Endodermal cell (in vitro differentiated cells): ENCODE data around the gene ADPRS. TPM values are rescaled to one million over a fixed set of nuclear protein-coding genes. Genes with fewer than 3 reads are reported as not detected.

ENCODE experiments used
- DNase-seq: peaks from one replicate; pipeline ENCODE4 v3.0.0-alpha.2; 2017
- H3K27ac ChIP-seq: 2 replicates; pipeline ENCODE4 v1.5.1; 2013; ENCODE audit warnings: mild to moderate bottlenecking, low read depth, low read length, moderate library complexity
- H3K27me3 ChIP-seq: 2 replicates; pipeline ENCODE4 v1.6.1; 2013; ENCODE audit warnings: mild to moderate bottlenecking, low read length, moderate library complexity; ENCODE audit not compliant: insufficient read depth, control insufficient read depth, poor library complexity, severe bottlenecking
- H3K36me3 ChIP-seq: 2 replicates; pipeline ENCODE4 v1.7.0; 2013; ENCODE audit warnings: mild to moderate bottlenecking, low read length, moderate library complexity; ENCODE audit not compliant: control insufficient read depth, insufficient read depth
- H3K4me1 ChIP-seq: one replicate; pipeline ENCODE4 v1.7.0; 2013; ENCODE audit warnings: low read length; ENCODE audit not compliant: control insufficient read depth, insufficient read depth
- H3K4me3 ChIP-seq: 2 replicates; pipeline ENCODE4 v1.5.1; 2013; ENCODE audit warnings: mild to moderate bottlenecking, low read length, moderate library complexity
- H3K9ac ChIP-seq: 2 replicates; pipeline ENCODE4 v1.6.1; 2013; ENCODE audit warnings: mild to moderate bottlenecking, low read length, moderate library complexity; ENCODE audit not compliant: poor library complexity, severe bottlenecking; ENCODE audit errors: extremely low read depth
- H3K9me3 ChIP-seq: 2 replicates; pipeline ENCODE4 v1.6.1; 2013; ENCODE audit warnings: mild to moderate bottlenecking, low read length, moderate library complexity; ENCODE audit not compliant: control insufficient read depth
- H3K27ac Mint-ChIP-seq: 2 replicates; pipeline ENCODE4 v1.8.0; 2020; ENCODE audit warnings: mixed read lengths
- H3K27me3 Mint-ChIP-seq: 2 replicates; pipeline ENCODE4 v1.8.0; 2021; ENCODE audit warnings: mild to moderate bottlenecking, mixed read lengths; ENCODE audit not compliant: insufficient read depth
- H3K36me3 Mint-ChIP-seq: 2 replicates; pipeline ENCODE4 v1.8.0; 2020; ENCODE audit warnings: low read depth, mixed read lengths
- H3K4me1 Mint-ChIP-seq: 2 replicates; pipeline ENCODE4 v1.8.0; 2020; ENCODE audit warnings: mixed read lengths
- H3K4me3 Mint-ChIP-seq: 2 replicates; pipeline ENCODE4 v1.8.0; 2020; ENCODE audit warnings: mild to moderate bottlenecking, moderate library complexity, mixed read lengths
- H3K9me3 Mint-ChIP-seq: 2 replicates; pipeline ENCODE4 v1.8.0; 2020; ENCODE audit warnings: mild to moderate bottlenecking, mixed read lengths
- WGBS, 2 experiments: methylation state at CpG; one replicate each; pipeline versions ENCODE4 v1.1.5 to v1.1.7; 2013; ENCODE audit warnings: missing lambda C conversion rate in 2 of 2, mixed read lengths in 1 of 2; ENCODE audit not compliant: insufficient coverage in 1 of 2, insufficient read length in 1 of 2; 5-methylcytosine and 5-hydroxymethylcytosine counted together
- total RNA-seq, 2 donors: library from RNA; stranded (reverse); fragmentation: NEBNext Ultra II Directional in 1 of 2; extraction: Animal tissue kit (Norgen Biotek cat#: 25700) in 1 of 2; gene quantifications; 2 replicates in 1 of 2; 3 replicates in 1 of 2; pipeline ENCODE4 v1.2.1, GENCODE V29; 2021
- TF ChIP-seq, protein P1 (sequence below): fragments of 200-600 bp; sonication (generic); conservative IDR thresholded peaks from 2 replicates; pipeline ENCODE4 v1.5.0; 2021; ENCODE audit warnings: antibody characterized with exemption, mild to moderate bottlenecking

ADPRS gene
- total RNA-seq, 2 donors from 2014 or later: 22.1 to 25.3 TPM

- H3K27me3 ChIP-seq: peaks cover 50% of the 10 kb centered on the region
- H3K9me3 ChIP-seq: no peaks in the 10 kb centered on the region
- Mint-ChIP-seq H3K4me1 (no peaks in the 10 kb centered on the region), H3K4me3 (no peak overlapping the region), H3K27me3 (peaks cover 48% of the 10 kb centered on the region), H3K9me3 (no peaks in the 10 kb centered on the region), H3K27ac (no peak overlapping the region), H3K36me3 (no peaks in the 10 kb centered on the region)
- no peak overlapping the region for H3K4me3 ChIP-seq
- DNase-seq: no peak
- no peak overlapping the region for H3K9ac ChIP-seq
- WGBS, 2 experiments: 88 to 89% methylated on average over 9 to 12 of the region's 12 CpGs
- TF ChIP-seq, protein P1, sequence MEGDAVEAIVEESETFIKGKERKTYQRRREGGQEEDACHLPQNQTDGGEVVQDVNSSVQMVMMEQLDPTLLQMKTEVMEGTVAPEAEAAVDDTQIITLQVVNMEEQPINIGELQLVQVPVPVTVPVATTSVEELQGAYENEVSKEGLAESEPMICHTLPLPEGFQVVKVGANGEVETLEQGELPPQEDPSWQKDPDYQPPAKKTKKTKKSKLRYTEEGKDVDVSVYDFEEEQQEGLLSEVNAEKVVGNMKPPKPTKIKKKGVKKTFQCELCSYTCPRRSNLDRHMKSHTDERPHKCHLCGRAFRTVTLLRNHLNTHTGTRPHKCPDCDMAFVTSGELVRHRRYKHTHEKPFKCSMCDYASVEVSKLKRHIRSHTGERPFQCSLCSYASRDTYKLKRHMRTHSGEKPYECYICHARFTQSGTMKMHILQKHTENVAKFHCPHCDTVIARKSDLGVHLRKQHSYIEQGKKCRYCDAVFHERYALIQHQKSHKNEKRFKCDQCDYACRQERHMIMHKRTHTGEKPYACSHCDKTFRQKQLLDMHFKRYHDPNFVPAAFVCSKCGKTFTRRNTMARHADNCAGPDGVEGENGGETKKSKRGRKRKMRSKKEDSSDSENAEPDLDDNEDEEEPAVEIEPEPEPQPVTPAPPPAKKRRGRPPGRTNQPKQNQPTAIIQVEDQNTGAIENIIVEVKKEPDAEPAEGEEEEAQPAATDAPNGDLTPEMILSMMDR: no peak
- no peaks in the 10 kb centered on the region for H3K36me3 ChIP-seq
- no peak overlapping the region for H3K27ac ChIP-seq
- no peaks in the 10 kb centered on the region for H3K4me1 ChIP-seq
Observed at GRCh38 chr1:36122062-36123030, 33.7 kb downstream of the ADPRS start.

DNA sequence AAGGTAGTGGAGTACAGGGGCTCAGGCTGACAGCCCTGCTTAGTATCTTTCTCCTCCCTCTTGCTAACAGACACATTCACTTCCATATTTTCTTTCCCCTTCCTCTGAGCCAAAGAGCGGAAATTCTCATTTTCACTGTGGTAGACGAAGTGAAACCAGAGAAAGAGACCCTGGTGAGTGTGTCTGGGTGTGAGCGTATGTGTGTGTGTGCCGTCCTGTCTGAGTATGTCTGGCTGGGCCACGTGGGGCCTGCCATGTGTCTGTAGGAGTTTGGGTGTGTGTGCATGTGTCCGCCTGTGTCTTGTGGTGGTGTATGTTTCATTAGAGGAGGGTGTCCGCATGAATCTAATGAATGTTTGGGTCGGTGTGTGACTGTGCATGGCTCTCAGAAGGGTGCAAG, 34.7 kb downstream of the ADPRS start:
- WGBS, 2 experiments: 84% methylated on average over 8 of the region's 8 CpGs; no CpG with 5 or more reads in 1 of the 2 experiments
- Histone ChIP-seq H3K27ac (no peak overlapping the region), H3K9me3 (no peaks in the 10 kb centered on the region), H3K9ac (no peak overlapping the region), H3K27me3 (peaks cover 50% of the 10 kb centered on the region), H3K4me3 (no peak overlapping the region), H3K36me3 (no peaks in the 10 kb centered on the region), H3K4me1 (no peaks in the 10 kb centered on the region)
- DNase-seq: no peak
- Mint-ChIP-seq H3K4me3 (no peak overlapping the region), H3K4me1 (no peaks in the 10 kb centered on the region), H3K27ac (no peak overlapping the region), H3K9me3 (no peaks in the 10 kb centered on the region), H3K36me3 (no peaks in the 10 kb centered on the region), H3K27me3 (peaks cover 51% of the 10 kb centered on the region)
- TF ChIP-seq, protein P1: no peak

DNA sequence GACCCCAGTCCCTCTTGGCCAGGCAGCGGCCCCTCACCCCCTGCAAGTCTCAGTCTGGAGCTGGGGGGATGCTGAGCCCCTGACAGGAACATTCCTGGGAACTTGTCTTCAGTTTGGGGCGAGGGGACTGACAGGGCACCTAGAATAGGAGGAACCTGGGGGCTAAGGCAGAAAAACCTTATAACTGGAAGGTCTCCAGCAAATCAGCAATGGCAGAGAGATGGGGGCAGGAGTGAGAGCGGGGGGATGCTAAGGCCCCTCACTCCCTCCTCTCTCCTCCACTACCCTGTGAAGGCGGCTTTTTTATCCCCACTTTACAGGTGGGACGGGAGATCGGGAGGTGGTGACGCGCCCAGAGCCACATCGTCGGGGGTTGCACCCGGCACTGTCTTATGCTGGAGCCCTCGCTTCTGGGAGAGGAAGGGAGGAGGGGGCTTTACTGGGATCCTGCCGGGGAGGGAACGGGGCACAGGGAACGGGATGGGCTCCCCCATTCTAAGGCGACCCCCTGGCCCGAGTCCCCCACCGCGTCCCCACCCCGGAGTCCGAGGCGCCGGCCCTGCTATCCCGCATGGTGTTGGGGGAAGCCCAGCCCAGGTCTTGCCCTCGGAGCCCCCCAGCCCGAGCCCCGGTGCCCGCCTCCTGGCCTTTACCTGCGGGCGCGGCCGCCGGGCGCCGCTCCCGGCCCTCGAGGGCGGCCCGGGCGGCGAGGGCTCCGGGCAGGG, 35.9 kb downstream of the ADPRS start:
- TF ChIP-seq, protein P1: no peak
- Mint-ChIP-seq H3K27me3 (peaks cover 51% of the 10 kb centered on the region), H3K4me1 (no peaks in the 10 kb centered on the region), H3K27ac (no peak overlapping the region), H3K36me3 (no peaks in the 10 kb centered on the region), H3K9me3 (no peaks in the 10 kb centered on the region), H3K4me3 (peak overlapping the region; percentile 50)
- no peak overlapping the region for H3K27ac ChIP-seq
- H3K36me3 ChIP-seq: no peaks in the 10 kb centered on the region
- H3K27me3 ChIP-seq: peaks cover 50% of the 10 kb centered on the region
- DNase-seq: no peak
- H3K4me3 ChIP-seq: no peak overlapping the region
- H3K9me3 ChIP-seq: no peaks in the 10 kb centered on the region
- 27% methylated on average over 14 to 42 of the region's 42 CpGs for WGBS, 2 experiments
- H3K4me1 ChIP-seq: no peaks in the 10 kb centered on the region
- H3K9ac ChIP-seq: no peak overlapping the region
